PFSK-1 (cell line): ENCODE results near the gene EGF.

Source experiments
- FOXP2 ChIP-seq: optimal IDR thresholded peaks from 2 replicates; pipeline ENCODE3; 2011; ENCODE audit warnings: borderline replicate concordance, control low read depth, inconsistent platforms; ENCODE audit not compliant: insufficient read depth; ENCODE audit errors: extremely low read length, extremely low read depth
- POLR2AphosphoS5 ChIP-seq: IDR thresholded peaks from 2 replicates; pipeline ENCODE4 v1.6.1; 2012; ENCODE audit warnings: low read depth, mild to moderate bottlenecking, control low read depth, low read length, moderate library complexity
- REST ChIP-seq, 2 experiments: IDR thresholded peaks; 2 replicates each; pipeline versions ENCODE4 v1.6.1 to v1.8.0; 2011 to 2012; ENCODE audit warnings: low read depth in 2 of 2, low read length in 2 of 2, control low read depth in 1 of 2, inconsistent platforms in 1 of 2, mild to moderate bottlenecking in 1 of 2, moderate library complexity in 1 of 2; ENCODE audit not compliant: insufficient read depth in 1 of 2
- SIN3A ChIP-seq: IDR thresholded peaks from 2 replicates; pipeline ENCODE4 v1.6.1; 2012; ENCODE audit warnings: mild to moderate bottlenecking, low read length, moderate library complexity, borderline replicate concordance; ENCODE audit not compliant: insufficient read depth
- TAF1 ChIP-seq: IDR thresholded peaks from 2 replicates; pipeline ENCODE4 v1.6.1; 2012; ENCODE audit warnings: low read length, control low read depth, borderline replicate concordance; ENCODE audit not compliant: insufficient read depth

GRCh38 chr4:109878355-109878754, 34.3 kb upstream of the EGF start:
- TF ChIP-seq REST (IDR thresholded peaks at IDR 0.05; ENCODE audit: insufficient read depth in 1 of 2, low read depth in 2 of 2, low read length in 2 of 2), result no peak
- no peak for TF ChIP-seq TAF1
- TF ChIP-seq POLR2AphosphoS5, result no peak
- TF ChIP-seq SIN3A, result no peak
- no peak for TF ChIP-seq FOXP2
